Prostate gland (tissue), 2 donors: ENCODE data around the gene COLEC12. TPM values are rescaled to one million over a fixed set of nuclear protein-coding genes. Genes with fewer than 3 reads are reported as not detected.
"Not testable (repeated sequence)": the region's sequence is repeated elsewhere in the genome, so short reads cannot be mapped to it uniquely, and the experiment has no call there.

Experiments used
- DNase-seq: peaks from one replicate; pipeline ENCODE4 v3.0.0-alpha.2; 2019; ENCODE audit warnings: low spot score
- H3K27ac ChIP-seq, 2 donors: fragments of 200-600 bp; sonication (generic); 2 replicates each; pipeline ENCODE4 v1.5.1; 2017 to 2019
- H3K27me3 ChIP-seq: fragments of 200-600 bp; sonication (generic); replicated peaks from 2 replicates; pipeline ENCODE4 v1.5.1; 2019; ENCODE audit not compliant: insufficient read depth
- H3K36me3 ChIP-seq, 2 donors: fragments of 200-600 bp; sonication (generic); 1 replicate in 1 of 2; 2 replicates in 1 of 2; pipeline versions ENCODE4 v1.5.1 to v1.8.1; 2017 to 2019
- H3K4me1 ChIP-seq: fragments of 200-600 bp; sonication (generic); replicated peaks from 2 replicates; pipeline ENCODE4 v1.5.1; 2019
- H3K4me3 ChIP-seq, 2 donors: fragments of 200-600 bp; sonication (generic); 2 replicates each; pipeline ENCODE4 v1.5.1; 2017 to 2019
- H3K9me3 ChIP-seq: fragments of 200-600 bp; sonication (generic); 2 replicates; pipeline ENCODE4 v1.5.1; 2017
- CTCF ChIP-seq, 4 experiments: fragments of 200-600 bp in 2 of 4; fragments of 450-650 bp in 2 of 4; sonication (generic) in 2 of 4; IDR thresholded peaks; 1 replicate in 3 of 4; 2 replicates in 1 of 4; pipeline ENCODE4 v1.5.1; 2016 to 2019; ENCODE audit warnings: antibody characterized with exemption in 4 of 4, mild to moderate bottlenecking in 2 of 4, moderate library complexity in 2 of 4
- POLR2A ChIP-seq: fragments of 450-650 bp; IDR thresholded peaks from one replicate; pipeline ENCODE4 v1.6.1; 2016; ENCODE audit warnings: antibody characterized with exemption, mild to moderate bottlenecking
- POLR2AphosphoS5 ChIP-seq: sonication (generic); formaldehyde crosslinking; IDR thresholded peaks from one replicate; pipeline ENCODE4 v1.6.1; 2017; ENCODE audit warnings: antibody characterized with exemption
- WGBS: methylation state at CpG from one replicate; pipeline ENCODE4 v1.1.5; 2018; 5-methylcytosine and 5-hydroxymethylcytosine counted together
- intact Hi-C: fragments of 100-400 bp; cut with DNase I; formaldehyde crosslinking; loops from one replicate; pipeline ENCODE4 v1.14.2; 2022
- total RNA-seq, 2 donors: library from RNA; depleted of rRNA; stranded (reverse); fragments of >200 nt; gene quantifications; one replicate each; pipeline ENCODE4 v1.1.0, GENCODE V29; 2016

COLEC12 gene
- total RNA-seq, 2 donors from 2014 or later, result 11.1 to 35.0 TPM

GRCh38 chr18:312415-312814 is 188.1 kb downstream of the COLEC12 start:
- Histone ChIP-seq H3K4me1 (no peaks in the 10 kb centered on the region), H3K36me3 (no peaks in the 10 kb centered on the region), H3K27me3 (no peaks in the 10 kb centered on the region), H3K27ac (no peak overlapping the region), H3K9me3 (no peaks in the 10 kb centered on the region), H3K4me3 (no peak overlapping the region)
- TF ChIP-seq POLR2AphosphoS5 (no peak), POLR2A (no peak), CTCF (IDR thresholded peaks at IDR 0.05) (no peak)
- intact Hi-C loops, result no loop called here
- DNase-seq, result no peak
- 63% methylated on average over 4 of the region's 4 CpGs for WGBS

- intact Hi-C loops, result no loop called here
These were observed 190.5 kb downstream of the COLEC12 start for GRCh38 chr18:310042-310441.

GRCh38 chr18:308086-308485 is 192.4 kb downstream of the COLEC12 start:
- H3K4me1 ChIP-seq, H3K9me3 ChIP-seq, H3K36me3 ChIP-seq, H3K4me3 ChIP-seq, DNase-seq, intact Hi-C loops, H3K27ac ChIP-seq, H3K27me3 ChIP-seq: not testable (repeated sequence)
- 79% methylated on average over 4 of the region's 4 CpGs for WGBS

More at GRCh38 chr18:310042-310441, 190.5 kb downstream of the COLEC12 start:
- no peak overlapping the region for H3K4me3 ChIP-seq
- H3K27ac ChIP-seq, result no peak overlapping the region
- no peak for TF ChIP-seq POLR2A
- no peak for TF ChIP-seq POLR2AphosphoS5
- TF ChIP-seq CTCF (IDR thresholded peaks at IDR 0.05), result no peak
- H3K9me3 ChIP-seq, result no peaks in the 10 kb centered on the region
- H3K4me1 ChIP-seq, result no peaks in the 10 kb centered on the region
- H3K27me3 ChIP-seq, result no peaks in the 10 kb centered on the region
- H3K36me3 ChIP-seq, result no peaks in the 10 kb centered on the region
- no peak for DNase-seq

- DNase-seq, result no peak
- H3K27me3 ChIP-seq, result no peaks in the 10 kb centered on the region
- WGBS, result 80% methylated on average over 7 of the region's 7 CpGs
- intact Hi-C loops, result no loop called here
- H3K4me1 ChIP-seq, result no peaks in the 10 kb centered on the region
- no peaks in the 10 kb centered on the region for H3K9me3 ChIP-seq
- TF ChIP-seq POLR2AphosphoS5 (no peak), CTCF (IDR thresholded peaks at IDR 0.05) (no peak), POLR2A (no peak)
- H3K27ac ChIP-seq, result no peak overlapping the region
- H3K36me3 ChIP-seq, result no peaks in the 10 kb centered on the region
- no peak overlapping the region for H3K4me3 ChIP-seq
These were observed 193.8 kb downstream of the COLEC12 start for GRCh38 chr18:306608-307255.

- no peak overlapping the region for H3K4me3 ChIP-seq
- H3K4me1 ChIP-seq, result no peaks in the 10 kb centered on the region
- intact Hi-C loops, result no loop called here
- TF ChIP-seq CTCF (IDR thresholded peaks at IDR 0.05) (no peak), POLR2A (no peak), POLR2AphosphoS5 (no peak)
- H3K9me3 ChIP-seq, result no peaks in the 10 kb centered on the region
- 51% methylated on average over 6 of the region's 6 CpGs for WGBS
- H3K27ac ChIP-seq, result no peak overlapping the region
- H3K27me3 ChIP-seq, result no peaks in the 10 kb centered on the region
- no peaks in the 10 kb centered on the region for H3K36me3 ChIP-seq
- no peak for DNase-seq
These were observed 195.4 kb downstream of the COLEC12 start for GRCh38 chr18:305003-305501.
